ENCODE data around the gene ARMH1.
"Not testable (repeated sequence)": the region's sequence is repeated elsewhere in the genome, so short reads cannot be mapped to it uniquely, and the experiment has no call there.

ARMH1 gene

DNA sequence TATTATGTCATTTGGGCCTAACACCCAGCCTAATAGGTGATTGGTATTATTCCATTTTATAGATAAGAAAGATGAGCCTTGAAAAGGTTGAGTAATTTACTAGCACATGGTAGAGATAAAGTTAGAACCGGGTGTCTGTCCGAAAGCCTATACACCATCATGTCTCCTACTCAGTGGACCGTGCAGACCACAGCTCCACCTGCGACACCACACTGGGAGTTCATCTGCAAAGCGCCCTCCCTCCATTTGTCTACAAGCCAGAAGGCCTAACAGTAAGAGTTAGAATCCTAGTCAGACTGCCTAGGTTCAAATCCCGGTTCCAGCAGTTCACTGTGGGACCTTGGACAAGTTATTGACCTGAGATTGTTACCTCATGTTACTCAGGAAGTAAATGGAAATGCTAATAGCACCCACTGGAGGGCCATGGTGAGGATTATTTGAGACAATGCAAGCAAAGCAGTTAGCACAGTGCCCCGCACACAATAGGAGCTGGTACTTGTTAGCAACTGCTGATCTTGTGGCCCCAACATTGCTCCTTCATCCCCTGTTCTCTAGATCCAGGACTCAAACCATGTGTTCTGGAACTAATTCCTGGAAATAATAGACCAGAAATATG lies 20.5 kb downstream of the ARMH1 start:
- H3K4me3 ChIP-seq (ENCODE audit: low read depth, low read length) = no peak overlapping the region
- DNase-seq (ENCODE audit: low read depth) = no peak
- no peak for TF ChIP-seq POLR2A (IDR thresholded peaks at IDR 0.05; ENCODE audit: extremely low read depth, insufficient read length)
- TF ChIP-seq, protein P1, sequence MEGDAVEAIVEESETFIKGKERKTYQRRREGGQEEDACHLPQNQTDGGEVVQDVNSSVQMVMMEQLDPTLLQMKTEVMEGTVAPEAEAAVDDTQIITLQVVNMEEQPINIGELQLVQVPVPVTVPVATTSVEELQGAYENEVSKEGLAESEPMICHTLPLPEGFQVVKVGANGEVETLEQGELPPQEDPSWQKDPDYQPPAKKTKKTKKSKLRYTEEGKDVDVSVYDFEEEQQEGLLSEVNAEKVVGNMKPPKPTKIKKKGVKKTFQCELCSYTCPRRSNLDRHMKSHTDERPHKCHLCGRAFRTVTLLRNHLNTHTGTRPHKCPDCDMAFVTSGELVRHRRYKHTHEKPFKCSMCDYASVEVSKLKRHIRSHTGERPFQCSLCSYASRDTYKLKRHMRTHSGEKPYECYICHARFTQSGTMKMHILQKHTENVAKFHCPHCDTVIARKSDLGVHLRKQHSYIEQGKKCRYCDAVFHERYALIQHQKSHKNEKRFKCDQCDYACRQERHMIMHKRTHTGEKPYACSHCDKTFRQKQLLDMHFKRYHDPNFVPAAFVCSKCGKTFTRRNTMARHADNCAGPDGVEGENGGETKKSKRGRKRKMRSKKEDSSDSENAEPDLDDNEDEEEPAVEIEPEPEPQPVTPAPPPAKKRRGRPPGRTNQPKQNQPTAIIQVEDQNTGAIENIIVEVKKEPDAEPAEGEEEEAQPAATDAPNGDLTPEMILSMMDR (IDR thresholded peaks at IDR 0.05; ENCODE audit: low read depth, low read length) = no peak
- TF ChIP-seq, protein P2, sequence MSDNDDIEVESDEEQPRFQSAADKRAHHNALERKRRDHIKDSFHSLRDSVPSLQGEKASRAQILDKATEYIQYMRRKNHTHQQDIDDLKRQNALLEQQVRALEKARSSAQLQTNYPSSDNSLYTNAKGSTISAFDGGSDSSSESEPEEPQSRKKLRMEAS (IDR thresholded peaks at IDR 0.05; ENCODE audit: low read depth, low read length) = no peak
- TF ChIP-seq MYC (IDR thresholded peaks at IDR 0.05; ENCODE audit: low read depth, low read length) = no peak

DNA sequence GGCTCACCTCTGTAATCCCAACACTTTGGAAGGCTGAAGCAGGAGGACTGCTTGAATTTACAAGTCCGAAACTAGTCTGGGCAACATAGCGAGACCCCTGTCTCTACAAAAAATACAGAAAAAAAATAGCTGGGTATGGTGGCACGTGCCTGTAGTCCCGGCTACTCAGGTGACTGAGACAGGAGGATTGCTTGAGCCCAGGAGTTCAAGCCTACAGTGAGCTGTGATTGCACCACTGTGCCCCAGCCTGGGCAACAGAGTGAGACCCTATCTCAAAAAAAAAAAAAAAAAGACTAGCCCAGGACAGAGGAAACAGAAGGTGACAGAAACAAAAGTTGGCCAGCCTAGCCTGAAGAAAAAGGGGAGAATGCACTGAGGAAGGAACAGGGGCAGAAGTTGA lies 21.2 kb downstream of the ARMH1 start:
- TF ChIP-seq MYC (IDR thresholded peaks at IDR 0.05; ENCODE audit: low read depth, low read length) (no peak), POLR2A (IDR thresholded peaks at IDR 0.05; ENCODE audit: extremely low read depth, insufficient read length) (no peak)
- TF ChIP-seq, protein P1 (IDR thresholded peaks at IDR 0.05; ENCODE audit: low read depth, low read length) = no peak
- TF ChIP-seq, protein P2 (IDR thresholded peaks at IDR 0.05; ENCODE audit: low read depth, low read length) = no peak
- no peak for DNase-seq (ENCODE audit: low read depth)
- H3K4me3 ChIP-seq (ENCODE audit: low read depth, low read length) = no peak overlapping the region

DNA sequence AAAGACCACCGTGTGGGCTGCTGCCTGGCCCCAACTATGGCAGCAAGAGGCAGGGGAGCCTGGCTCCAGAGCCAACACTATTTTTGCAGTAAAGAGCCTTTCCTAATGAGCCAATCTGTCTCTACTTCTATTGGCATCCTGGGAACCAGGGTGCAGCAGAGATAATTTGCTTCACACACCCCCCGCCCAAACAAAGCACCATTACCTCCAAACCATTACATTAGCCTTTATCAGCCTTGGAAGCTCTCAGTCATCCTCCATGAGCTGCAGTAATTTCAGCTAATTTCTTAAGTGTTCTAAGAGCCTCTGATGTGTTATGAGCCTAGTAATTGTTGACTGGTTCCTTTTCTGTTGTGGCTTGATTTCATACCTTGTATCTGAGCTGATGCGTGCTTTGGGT lies 21.6 kb downstream of the ARMH1 start:
- DNase-seq (ENCODE audit: low read depth) = no peak
- TF ChIP-seq, protein P2 (IDR thresholded peaks at IDR 0.05; ENCODE audit: low read depth, low read length) = no peak
- TF ChIP-seq MYC (IDR thresholded peaks at IDR 0.05; ENCODE audit: low read depth, low read length) (no peak), POLR2A (IDR thresholded peaks at IDR 0.05; ENCODE audit: extremely low read depth, insufficient read length) (no peak)
- TF ChIP-seq, protein P1 (IDR thresholded peaks at IDR 0.05; ENCODE audit: low read depth, low read length) = no peak
- H3K4me3 ChIP-seq (ENCODE audit: low read depth, low read length) = no peak overlapping the region

DNA sequence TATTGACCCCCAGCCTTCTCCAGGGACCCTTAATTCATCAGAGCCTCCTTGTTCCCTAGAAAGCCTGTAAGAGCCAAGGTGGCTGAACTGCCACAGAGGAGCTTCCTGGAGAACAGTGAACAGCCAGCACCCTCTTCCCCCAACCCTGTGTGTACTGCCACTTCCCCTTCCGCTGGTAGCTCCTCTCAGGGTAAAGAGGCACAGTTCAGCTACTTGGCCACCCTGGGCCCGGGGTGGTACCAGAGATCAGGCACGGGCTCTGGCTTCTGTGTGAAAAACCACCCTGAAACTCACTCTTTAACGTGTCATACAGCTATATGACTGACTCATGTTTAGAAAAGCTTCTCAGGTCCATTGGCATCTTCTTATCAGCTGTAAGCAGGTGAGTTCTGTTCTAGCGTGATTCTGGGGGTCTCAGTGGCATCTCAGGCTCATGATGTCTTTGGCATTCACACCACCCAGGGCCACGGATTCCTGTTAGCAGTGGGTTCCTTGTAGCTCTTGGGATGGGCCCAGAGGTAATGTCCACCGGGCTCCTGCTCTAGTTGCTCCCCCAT lies 22.4 kb downstream of the ARMH1 start:
- peak; percentile 39 for DNase-seq (ENCODE audit: low read depth)
- TF ChIP-seq, protein P2 (IDR thresholded peaks at IDR 0.05; ENCODE audit: low read depth, low read length) = no peak
- TF ChIP-seq MYC (IDR thresholded peaks at IDR 0.05; ENCODE audit: low read depth, low read length) (no peak), POLR2A (IDR thresholded peaks at IDR 0.05; ENCODE audit: extremely low read depth, insufficient read length) (no peak)
- TF ChIP-seq, protein P1 (IDR thresholded peaks at IDR 0.05; ENCODE audit: low read depth, low read length) = no peak
- no peak overlapping the region for H3K4me3 ChIP-seq (ENCODE audit: low read depth, low read length)

DNA sequence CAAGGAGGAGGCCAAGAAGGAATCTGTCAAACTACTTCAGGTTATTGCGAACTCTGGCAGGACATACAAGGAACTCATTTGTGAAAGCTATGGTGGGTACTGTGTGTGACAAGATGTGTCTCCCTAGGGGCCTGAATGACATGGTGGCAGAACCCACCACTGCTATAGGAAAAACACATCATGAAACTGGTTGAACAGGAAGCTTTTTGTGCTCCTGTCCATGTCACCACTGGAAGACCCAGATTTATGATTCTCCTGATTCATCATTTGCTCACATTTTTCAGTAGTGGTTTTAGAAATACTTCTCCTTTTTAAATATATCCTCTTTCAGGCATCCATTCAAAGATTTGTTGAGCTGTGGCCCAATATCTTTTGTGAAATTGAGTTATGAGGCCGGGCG lies 23.6 kb downstream of the ARMH1 start:
- peak; percentile 29 for DNase-seq (ENCODE audit: low read depth)
- no peak overlapping the region for H3K4me3 ChIP-seq (ENCODE audit: low read depth, low read length)
- TF ChIP-seq, protein P2 (IDR thresholded peaks at IDR 0.05; ENCODE audit: low read depth, low read length) = no peak
- TF ChIP-seq POLR2A (IDR thresholded peaks at IDR 0.05; ENCODE audit: extremely low read depth, insufficient read length) (no peak), MYC (IDR thresholded peaks at IDR 0.05; ENCODE audit: low read depth, low read length) (no peak)
- TF ChIP-seq, protein P1 (IDR thresholded peaks at IDR 0.05; ENCODE audit: low read depth, low read length) = no peak

DNA sequence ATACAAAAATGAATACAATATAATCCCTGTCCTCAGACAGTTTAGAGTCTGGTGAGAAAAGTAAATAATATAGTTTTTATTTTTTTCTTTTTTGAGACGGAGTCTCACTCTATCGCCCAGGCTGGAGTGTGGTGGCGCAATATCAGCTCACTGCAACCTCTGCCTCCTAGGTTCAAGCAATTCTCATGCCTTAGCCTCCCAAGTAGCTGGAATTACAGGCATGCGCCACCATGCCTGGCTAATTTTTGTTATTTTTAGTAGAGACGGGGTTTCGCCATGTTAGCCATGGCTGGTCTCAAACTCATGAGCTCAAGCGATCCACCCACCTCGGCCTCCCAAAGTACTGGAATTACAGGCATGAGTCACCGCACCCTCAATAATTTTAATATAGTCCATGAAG lies 24.9 kb downstream of the ARMH1 start:
- H3K4me3 ChIP-seq (ENCODE audit: low read depth, low read length); DNase-seq (ENCODE audit: low read depth): not testable (repeated sequence)
